GM12874 (cell line): ENCODE data around the gene TCP10L.

Experiments
- TF ChIP-seq, protein P1 (sequence below): IDR thresholded peaks from 2 replicates; pipeline ENCODE4 v1.5.1; 2011; ENCODE audit warnings: low read depth, mild to moderate bottlenecking, control low read depth, low read length, moderate library complexity; ENCODE audit not compliant: insufficient read depth

Gene TCP10L

DNA sequence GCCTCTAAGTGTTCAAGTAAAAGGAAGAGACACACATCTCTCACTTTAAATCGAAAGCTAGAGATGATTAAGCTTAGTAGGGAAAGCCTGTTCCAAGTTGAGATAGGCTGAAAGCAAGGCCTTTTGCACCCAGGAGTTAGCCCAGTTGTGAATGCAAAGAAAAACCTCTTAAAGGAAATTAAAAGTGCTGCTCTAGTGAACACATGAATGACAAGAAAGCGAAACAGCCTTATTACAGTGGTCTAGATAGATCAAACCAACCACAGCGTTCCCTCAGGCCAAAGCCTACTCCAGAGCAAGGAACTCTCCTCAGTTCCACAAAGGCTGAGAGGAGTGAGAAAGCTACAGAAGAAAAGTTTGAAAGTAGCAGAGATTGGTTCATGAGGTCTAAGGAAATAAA lies 14.9 kb downstream of the TCP10L start:
- TF ChIP-seq, protein P1, sequence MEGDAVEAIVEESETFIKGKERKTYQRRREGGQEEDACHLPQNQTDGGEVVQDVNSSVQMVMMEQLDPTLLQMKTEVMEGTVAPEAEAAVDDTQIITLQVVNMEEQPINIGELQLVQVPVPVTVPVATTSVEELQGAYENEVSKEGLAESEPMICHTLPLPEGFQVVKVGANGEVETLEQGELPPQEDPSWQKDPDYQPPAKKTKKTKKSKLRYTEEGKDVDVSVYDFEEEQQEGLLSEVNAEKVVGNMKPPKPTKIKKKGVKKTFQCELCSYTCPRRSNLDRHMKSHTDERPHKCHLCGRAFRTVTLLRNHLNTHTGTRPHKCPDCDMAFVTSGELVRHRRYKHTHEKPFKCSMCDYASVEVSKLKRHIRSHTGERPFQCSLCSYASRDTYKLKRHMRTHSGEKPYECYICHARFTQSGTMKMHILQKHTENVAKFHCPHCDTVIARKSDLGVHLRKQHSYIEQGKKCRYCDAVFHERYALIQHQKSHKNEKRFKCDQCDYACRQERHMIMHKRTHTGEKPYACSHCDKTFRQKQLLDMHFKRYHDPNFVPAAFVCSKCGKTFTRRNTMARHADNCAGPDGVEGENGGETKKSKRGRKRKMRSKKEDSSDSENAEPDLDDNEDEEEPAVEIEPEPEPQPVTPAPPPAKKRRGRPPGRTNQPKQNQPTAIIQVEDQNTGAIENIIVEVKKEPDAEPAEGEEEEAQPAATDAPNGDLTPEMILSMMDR, result no peak

DNA sequence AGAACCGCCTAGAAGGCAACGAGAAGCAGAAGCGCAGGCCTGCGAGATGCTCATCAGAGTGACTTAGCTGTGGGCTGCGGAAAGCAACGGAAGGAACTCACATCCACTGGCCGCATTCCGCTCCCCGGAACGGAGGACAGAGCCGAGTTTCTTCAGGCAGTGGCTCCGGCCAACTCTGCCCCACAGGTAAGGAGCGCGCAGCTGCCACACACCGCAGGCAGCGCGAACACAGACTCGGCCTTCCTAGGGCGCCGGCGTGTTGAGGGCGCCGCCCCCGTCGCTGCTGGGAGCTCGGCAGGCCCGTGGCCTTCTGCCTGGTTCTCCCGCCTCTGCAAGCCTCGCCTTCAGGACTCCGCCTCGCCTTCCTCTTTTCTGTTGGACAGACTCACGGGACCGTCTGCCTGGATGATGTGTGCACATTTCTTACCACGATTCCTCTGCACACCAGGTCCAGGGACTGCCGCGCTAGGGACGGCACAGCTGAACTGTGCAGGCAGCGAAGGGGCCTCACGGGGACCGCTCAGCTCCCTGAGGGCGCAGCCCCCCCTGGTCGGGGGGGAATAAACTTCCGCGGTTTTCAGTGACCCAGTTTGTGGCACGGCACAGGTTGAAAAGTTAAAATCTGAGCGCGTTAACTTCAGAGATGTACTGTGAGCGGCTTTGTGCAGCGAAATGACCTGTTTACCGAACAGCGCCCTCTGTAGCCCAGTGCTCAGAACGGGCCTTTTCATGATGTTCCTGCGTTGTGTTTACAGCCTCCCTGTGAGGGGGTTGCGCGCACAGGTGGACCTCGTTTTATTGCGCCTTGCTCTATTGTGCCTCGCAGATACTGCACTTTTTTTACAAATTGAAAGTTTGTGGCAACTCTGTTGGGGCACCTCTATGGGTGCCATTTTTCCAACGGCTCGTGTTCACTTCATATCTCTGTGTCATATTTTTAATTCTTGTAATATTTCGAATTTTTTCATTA lies 15.8 kb downstream of the TCP10L start:
- TF ChIP-seq, protein P1, result peak; percentile 90

DNA sequence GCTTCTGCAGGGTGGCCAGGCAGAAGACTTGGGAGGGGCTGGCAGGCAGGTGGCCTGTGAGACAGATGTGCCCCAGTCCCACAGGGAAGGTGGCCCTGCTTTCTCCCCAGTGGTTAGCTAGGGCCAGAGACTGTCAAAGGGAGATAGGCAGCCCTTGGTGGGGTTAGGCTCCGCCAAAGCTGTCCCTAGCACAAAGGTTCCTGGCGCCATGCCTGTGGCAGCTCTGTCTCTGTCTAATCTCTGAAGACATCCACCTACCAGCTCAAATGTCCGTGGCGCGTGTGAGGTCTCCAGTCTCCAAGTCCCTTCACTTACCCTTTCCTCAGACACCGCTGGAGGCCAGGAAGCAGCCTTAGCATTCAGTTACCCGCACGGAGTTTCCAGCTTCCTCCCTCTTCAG lies 17.7 kb downstream of the TCP10L start:
- TF ChIP-seq, protein P1, result no peak

DNA sequence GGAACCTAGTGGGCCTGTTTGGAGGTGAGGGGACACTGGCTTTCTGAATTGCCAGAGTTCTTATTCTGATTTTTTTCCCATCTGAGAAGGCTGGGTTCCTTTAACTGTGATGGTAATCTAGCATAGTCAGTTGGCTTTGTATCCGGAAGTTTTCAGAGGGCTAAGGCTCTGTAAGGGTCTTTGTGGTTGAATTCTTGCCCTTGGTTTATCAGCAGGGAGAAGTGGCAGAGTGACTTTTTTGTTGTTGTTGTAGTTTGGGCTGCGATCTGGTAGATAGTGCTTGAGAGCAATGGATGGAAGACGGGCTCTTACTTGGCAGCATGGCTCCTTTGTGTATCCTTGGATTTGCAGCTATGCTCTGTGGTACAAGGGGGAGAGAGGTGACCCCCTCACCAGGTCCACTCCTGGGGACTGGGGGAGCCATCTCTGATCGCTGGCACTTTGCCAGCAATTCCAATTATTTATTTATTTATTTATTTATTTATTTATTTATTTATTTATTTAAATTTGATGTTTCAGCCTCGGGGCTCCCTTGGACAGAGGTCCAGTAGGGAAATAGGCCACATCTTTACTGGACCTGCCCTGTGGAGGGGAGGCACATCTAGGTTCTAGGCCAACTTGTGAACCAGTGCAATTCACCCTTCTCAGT lies 18.5 kb downstream of the TCP10L start:
- TF ChIP-seq, protein P1, result no peak

DNA sequence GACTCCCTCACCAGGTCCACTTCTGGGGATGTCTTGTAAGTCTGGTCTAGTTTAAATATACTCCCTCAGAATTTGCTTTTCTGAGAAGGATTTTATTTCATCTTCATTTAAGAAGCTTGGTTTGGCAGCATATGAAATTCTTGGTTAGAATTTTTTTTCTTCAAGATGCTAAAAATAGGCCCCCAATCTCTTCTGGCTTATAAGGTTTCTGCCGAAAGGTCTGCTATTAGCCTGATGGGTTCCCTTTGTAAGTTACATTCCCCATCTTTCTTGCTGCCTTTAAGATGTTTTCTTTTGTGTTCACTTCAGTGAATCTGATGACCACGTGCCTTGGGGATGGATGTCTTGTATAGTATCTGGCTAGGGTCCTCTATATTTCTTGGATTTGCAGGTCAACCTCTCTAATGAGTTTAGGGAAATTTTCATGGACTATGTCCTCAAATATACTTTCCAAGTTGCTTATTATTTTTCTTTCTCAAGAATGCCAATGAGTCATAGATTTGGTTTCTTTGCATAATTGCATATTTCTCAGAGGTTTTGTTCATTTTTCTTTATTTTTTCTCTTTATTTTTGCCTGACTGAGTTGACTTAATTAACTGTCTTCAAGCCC lies 19.4 kb downstream of the TCP10L start:
- TF ChIP-seq, protein P1, result no peak

DNA sequence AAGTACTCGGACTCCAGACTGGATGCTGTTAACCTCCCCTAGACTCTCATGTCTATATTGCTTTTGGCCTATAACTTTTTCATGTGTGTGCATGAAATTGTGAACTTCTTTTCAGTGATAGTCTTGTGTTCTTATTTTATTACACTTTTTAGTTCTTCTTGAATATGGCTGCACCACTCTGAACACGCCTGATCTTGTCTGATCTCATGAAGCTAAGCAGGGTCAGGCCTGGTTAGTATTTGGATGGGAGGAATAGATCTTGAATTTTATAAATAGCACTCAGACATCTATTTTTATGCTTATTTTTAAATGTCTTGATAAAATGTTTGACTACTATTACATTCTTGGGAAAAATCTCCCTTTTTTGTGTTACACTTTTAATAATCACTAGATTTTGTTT lies 22.4 kb downstream of the TCP10L start:
- TF ChIP-seq, protein P1, result no peak

DNA sequence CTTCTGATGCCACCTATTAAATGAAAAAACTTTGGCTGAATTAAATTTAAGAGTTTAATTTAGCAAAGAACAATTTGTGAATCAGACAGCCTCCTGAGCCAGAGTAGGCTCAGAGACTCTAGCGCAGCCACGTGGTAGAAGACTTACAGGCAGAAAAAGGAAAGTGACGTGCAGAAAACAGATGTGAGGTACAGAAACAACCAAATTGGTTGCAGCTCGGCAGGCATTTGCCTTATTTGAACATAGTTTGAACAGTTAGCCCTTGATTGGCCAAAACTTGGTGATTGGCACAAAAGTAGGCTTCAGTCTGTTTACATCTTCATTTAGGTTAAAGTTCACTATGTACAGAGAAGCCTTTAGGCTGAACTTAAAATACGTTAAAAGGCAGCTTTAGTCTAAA lies 22.9 kb downstream of the TCP10L start:
- TF ChIP-seq, protein P1, result no peak
